ENCODE measurements around the gene SMPDL3A. TPM values are rescaled to one million over a fixed set of nuclear protein-coding genes. Genes with fewer than 3 reads are reported as not detected.
A peak's percentile ranks its signal among the peaks of the same experiment; 100 is the strongest.

The SMPDL3A gene
- total RNA-seq, 1 experiment from 2014 or later = 3.5 TPM

- Mint-ChIP-seq H3K27ac (ENCODE audit: low read depth, unreplicated experiment) (no peak overlapping the region), H3K36me3 (ENCODE audit: insufficient read depth, unreplicated experiment) (no peaks in the 10 kb centered on the region), H3K4me1 (ENCODE audit: insufficient read depth, unreplicated experiment) (peaks cover 7% of the 10 kb centered on the region), H3K4me3 (ENCODE audit: unreplicated experiment) (no peak overlapping the region), H3K27me3 (ENCODE audit: insufficient read depth, unreplicated experiment) (no peaks in the 10 kb centered on the region), H3K9me3 (ENCODE audit: unreplicated experiment) (no peaks in the 10 kb centered on the region)
- DNase-seq (ENCODE audit: unreplicated experiment) = no peak
- intact Hi-C loops (cut with micrococcal nuclease) = loop anchor here (1.0 to 5.0 kb wide), 6 partner anchors 51 to 368 kb away; partner anchors contain the start of genes PKIB, SERINC1 and SMPDL3A
- BruUV-seq (replicated peaks) = no TSS peak
- POLR2A ChIA-PET = interaction anchor here (0.6 to 2.7 kb wide), 7 partner anchors 20 to 111 kb away, joined by 3 to 23 read pairs (median 6); partner anchors contain the start of gene SMPDL3A
- no peak for TF ChIP-seq CTCF (IDR thresholded peaks at IDR 0.05; ENCODE audit: unreplicated experiment)
- CTCF ChIA-PET = interaction anchor here (0.6 to 2.7 kb wide), 37 partner anchors 10 to 1882 kb away, joined by 3 to 238 read pairs (median 6); partner anchors contain the start of genes FABP7 and SMPDL3A
Measured at GRCh38 chr6:122839906-122840305, 50.8 kb downstream of the SMPDL3A start.

DNA sequence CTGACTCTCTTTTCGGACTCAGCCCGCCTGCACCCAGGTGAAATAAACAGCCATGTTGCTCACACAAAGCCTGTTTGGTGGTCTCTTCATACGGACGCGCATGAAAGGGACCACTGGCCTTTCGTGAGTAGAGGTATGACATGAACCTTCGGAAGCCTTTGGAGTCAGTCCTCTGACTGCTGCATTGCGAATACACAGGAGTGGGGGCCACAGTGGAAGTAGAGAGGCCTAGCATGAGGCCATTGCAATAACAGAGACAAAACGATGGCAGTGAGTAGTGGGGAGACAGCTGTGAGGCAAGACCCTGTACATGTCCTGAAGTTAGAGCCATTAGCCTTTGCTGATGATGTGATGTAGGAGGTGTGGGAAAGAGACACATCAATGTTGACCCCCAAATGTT is 56.4 kb downstream of the SMPDL3A start:
- Mint-ChIP-seq H3K27ac (ENCODE audit: low read depth, unreplicated experiment) (peak overlapping the region; percentile 59), H3K36me3 (ENCODE audit: insufficient read depth, unreplicated experiment) (no peaks in the 10 kb centered on the region), H3K4me1 (ENCODE audit: insufficient read depth, unreplicated experiment) (peaks cover 11% of the 10 kb centered on the region), H3K27me3 (ENCODE audit: insufficient read depth, unreplicated experiment) (no peaks in the 10 kb centered on the region), H3K4me3 (ENCODE audit: unreplicated experiment) (no peak overlapping the region), H3K9me3 (ENCODE audit: unreplicated experiment) (no peaks in the 10 kb centered on the region)
- intact Hi-C loops (cut with micrococcal nuclease) = no loop called here
- CTCF ChIA-PET = interaction anchor here (1.2 kb wide), 1 partner anchor 24 kb away, joined by 3 read pairs; no protein-coding TSS in a partner anchor
- no peak for TF ChIP-seq CTCF (IDR thresholded peaks at IDR 0.05; ENCODE audit: unreplicated experiment)
- POLR2A ChIA-PET = no interaction called here
- BruUV-seq (replicated peaks) = no TSS peak
- no peak for DNase-seq (ENCODE audit: unreplicated experiment)

DNA sequence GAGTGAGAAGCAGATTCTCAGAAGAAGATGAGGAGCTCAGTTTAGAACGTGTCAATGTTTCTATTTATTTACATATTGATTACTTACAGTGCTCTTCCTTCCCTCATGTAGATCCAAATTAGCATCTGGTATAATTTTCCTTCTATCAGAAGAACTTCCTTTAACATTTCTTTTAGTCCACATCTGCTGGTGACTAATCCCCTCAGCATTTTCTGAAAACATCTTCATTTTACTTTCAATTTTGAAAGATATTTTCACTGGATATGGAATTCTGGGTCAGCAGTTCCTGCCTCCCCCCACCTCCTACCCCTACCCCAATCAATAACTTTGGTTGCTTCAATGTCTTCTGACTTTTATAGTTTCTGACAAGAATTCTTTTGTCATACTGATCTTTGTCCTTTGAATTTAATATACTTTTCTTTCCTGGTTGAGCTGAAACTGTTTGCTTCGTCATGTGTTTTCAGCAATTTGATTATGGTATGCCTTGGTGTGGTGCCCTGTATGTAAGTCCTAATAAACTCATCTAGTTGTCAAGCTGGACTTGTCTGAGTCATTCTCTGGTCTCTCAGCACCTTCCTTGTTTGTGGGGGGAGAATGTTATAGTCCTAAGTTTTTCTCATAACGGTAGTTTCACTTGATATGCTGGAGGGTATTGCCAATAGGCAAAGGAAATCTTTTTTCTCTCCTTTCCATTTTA is 57.0 kb downstream of the SMPDL3A start:
- no TSS peak for BruUV-seq (replicated peaks)
- peak overlapping the region; percentile 2 for H3K4me3 Mint-ChIP-seq (ENCODE audit: unreplicated experiment)
- no peaks in the 10 kb centered on the region for H3K27me3 Mint-ChIP-seq (ENCODE audit: insufficient read depth, unreplicated experiment)
- POLR2A ChIA-PET = interaction anchor here (0.6 to 0.7 kb wide), 2 partner anchors 95 to 366 kb away, joined by 3 to 4 read pairs; no protein-coding TSS in a partner anchor
- H3K4me1 Mint-ChIP-seq (ENCODE audit: insufficient read depth, unreplicated experiment) = peaks cover 11% of the 10 kb centered on the region
- DNase-seq (ENCODE audit: unreplicated experiment) = no peak
- no peaks in the 10 kb centered on the region for H3K9me3 Mint-ChIP-seq (ENCODE audit: unreplicated experiment)
- H3K36me3 Mint-ChIP-seq (ENCODE audit: insufficient read depth, unreplicated experiment) = no peaks in the 10 kb centered on the region
- no peak for TF ChIP-seq CTCF (IDR thresholded peaks at IDR 0.05; ENCODE audit: unreplicated experiment)
- intact Hi-C loops (cut with micrococcal nuclease) = no loop called here
- CTCF ChIA-PET = interaction anchor here (1.2 kb wide), 1 partner anchor 23 kb away, joined by 3 read pairs; no protein-coding TSS in a partner anchor
- H3K27ac Mint-ChIP-seq (ENCODE audit: low read depth, unreplicated experiment) = peak overlapping the region; percentile 59

GRCh38 chr6:122853259-122853995 is 64.4 kb downstream of the SMPDL3A start:
- Mint-ChIP-seq H3K4me1 (ENCODE audit: insufficient read depth, unreplicated experiment) (no peaks in the 10 kb centered on the region), H3K9me3 (ENCODE audit: unreplicated experiment) (no peaks in the 10 kb centered on the region), H3K4me3 (ENCODE audit: unreplicated experiment) (no peak overlapping the region), H3K27ac (ENCODE audit: low read depth, unreplicated experiment) (no peak overlapping the region), H3K27me3 (ENCODE audit: insufficient read depth, unreplicated experiment) (no peaks in the 10 kb centered on the region), H3K36me3 (ENCODE audit: insufficient read depth, unreplicated experiment) (no peaks in the 10 kb centered on the region)
- TF ChIP-seq CTCF (IDR thresholded peaks at IDR 0.05; ENCODE audit: unreplicated experiment) = no peak
- ChIA-PET POLR2A (no interaction called here), CTCF (no interaction called here)
- no TSS peak for BruUV-seq (replicated peaks)
- no peak for DNase-seq (ENCODE audit: unreplicated experiment)
- intact Hi-C loops (cut with micrococcal nuclease) = no loop called here
